Right kidney (tissue), 9 donors: ENCODE measurements around the gene TRPV4.
A peak's percentile ranks its signal among the peaks of the same experiment; 100 is the strongest.
"Not testable (repeated sequence)": the region's sequence is repeated elsewhere in the genome, so short reads cannot be mapped to it uniquely, and the experiment has no call there.

Source experiments
- DNase-seq: peaks from one replicate; pipeline ENCODE4 v3.0.0-alpha.2; 2016
- long read RNA-seq, 8 donors: transcript quantifications; one replicate each; lab custom pipeline, GENCODE V29; 2026

TRPV4 gene
- long read RNA-seq, donor 1, partial matches to known transcripts: 0 of 1 reads
- long read RNA-seq, donor 1, other reads (novel, unspliced or antisense): 0 of 1 reads
- long read RNA-seq, donor 2: 0 reads
- long read RNA-seq, donor 3, partial matches to known transcripts: 0 of 1 reads
- long read RNA-seq, donor 3, other reads (novel, unspliced or antisense): 0 of 1 reads
- long read RNA-seq, donor 4, partial matches to known transcripts: 0 of 2 reads
- long read RNA-seq, donor 4, other reads (novel, unspliced or antisense): 0 of 2 reads
- long read RNA-seq, donor 5, partial matches to known transcripts: 0 of 1 reads
- long read RNA-seq, donor 5, other reads (novel, unspliced or antisense): 0 of 1 reads
- long read RNA-seq, donor 6, partial matches to known transcripts: 0 of 1 reads
- long read RNA-seq, donor 6, other reads (novel, unspliced or antisense): 0 of 1 reads
- long read RNA-seq, donor 7, partial matches to known transcripts: 0 of 1 reads
- long read RNA-seq, donor 7, other reads (novel, unspliced or antisense): 0 of 1 reads
- long read RNA-seq, donor 8, partial matches to known transcripts: 0 of 4 reads
- long read RNA-seq, donor 8, other reads (novel, unspliced or antisense): 0 of 4 reads

GRCh38 chr12:109833307-109834189 is at the start of gene TRPV4:
TRPV4 (minus strand) TSS chr12:109833398; CDS start chr12:109814796, 18,602 bp downstream.
- DNase-seq: peak; percentile 76

DNA sequence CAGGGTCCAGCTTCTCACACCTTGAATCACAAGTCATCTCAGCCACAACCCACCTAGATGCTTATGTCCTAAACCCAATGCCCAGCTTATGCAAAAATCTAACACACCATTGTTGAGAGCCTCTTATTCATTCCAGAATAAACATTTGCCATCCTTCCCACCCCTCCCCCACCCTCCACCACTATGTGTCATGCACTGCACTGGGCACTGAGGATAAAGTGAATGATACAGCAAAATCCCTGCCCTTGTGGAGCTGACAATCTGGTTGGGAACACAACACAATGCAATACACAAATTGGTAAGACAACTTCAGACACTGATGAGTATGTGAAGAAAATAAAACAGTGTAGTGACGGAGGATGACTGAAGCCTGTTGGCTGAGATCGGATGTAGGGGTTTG is 48.6 kb upstream of the TRPV4 start:
- DNase-seq: no peak

DNA sequence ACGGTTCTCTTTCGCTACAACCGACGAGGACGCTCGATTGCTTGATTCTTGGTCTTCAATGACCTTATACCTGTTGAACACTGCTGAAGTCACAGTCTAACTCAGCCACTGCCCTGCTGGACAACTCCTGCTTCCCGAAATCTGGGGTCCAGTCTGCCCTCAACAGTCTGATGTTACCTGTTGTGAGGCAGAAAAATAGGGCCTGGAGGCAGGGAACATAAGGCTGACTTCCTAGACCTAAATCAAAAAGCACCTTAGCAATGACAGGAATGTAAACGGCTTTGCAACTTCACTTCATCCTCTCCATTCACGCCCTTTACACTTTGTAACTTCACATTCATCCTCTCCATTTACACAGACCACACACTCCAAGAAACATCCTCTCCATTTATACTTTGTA is 47.7 kb upstream of the TRPV4 start:
- no peak for DNase-seq

DNA sequence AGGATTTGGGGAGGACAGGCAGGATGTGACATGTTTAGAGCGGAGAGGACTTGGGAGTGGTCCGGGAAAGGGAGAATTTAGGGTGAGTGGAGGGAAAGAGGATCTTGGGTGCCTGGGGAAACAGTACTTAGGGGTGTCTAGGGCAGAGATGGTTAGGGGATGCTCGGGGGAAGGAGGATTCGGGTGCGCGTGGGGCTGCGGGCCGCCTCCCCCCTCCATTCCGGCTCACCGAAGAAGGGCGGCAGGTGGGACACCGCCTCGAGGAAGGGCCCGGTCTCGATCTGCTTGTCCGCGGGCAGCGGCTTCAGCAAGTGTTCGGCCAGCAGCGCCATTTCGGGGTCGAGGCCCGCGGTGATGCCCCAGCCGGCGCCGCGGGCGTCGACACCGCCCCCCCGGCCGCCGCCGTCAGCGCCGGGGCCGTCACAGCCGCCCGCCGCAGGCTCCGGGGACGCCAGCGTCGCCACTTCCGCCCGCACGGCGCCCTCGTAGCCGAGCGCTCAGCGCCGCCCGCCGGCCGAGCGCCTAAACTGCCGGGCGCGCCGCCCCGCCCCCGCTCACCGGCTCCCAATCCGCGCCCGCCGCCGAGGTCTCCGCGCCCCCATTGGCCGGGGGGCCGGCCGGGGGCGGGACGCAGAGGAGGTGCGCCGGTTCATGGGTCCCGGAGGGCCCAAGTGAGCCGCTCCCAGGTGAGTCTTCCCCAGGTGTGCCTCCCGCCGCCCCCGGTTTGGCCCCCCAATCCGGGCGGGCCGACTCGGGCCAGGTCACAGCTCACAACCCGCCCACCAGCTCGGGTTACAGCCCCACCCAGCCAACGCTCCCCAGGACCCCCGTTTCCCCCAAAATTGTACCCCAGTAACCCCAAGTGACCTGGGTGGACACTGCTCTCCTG is 47.1 kb upstream of the TRPV4 start, which contains the start of gene GLTP:
GLTP (minus strand) TSS at position 499 of the 889 bp plus-strand sequence; CDS start at position 332, 167 bp downstream.
- peak; percentile 78 for DNase-seq

DNA sequence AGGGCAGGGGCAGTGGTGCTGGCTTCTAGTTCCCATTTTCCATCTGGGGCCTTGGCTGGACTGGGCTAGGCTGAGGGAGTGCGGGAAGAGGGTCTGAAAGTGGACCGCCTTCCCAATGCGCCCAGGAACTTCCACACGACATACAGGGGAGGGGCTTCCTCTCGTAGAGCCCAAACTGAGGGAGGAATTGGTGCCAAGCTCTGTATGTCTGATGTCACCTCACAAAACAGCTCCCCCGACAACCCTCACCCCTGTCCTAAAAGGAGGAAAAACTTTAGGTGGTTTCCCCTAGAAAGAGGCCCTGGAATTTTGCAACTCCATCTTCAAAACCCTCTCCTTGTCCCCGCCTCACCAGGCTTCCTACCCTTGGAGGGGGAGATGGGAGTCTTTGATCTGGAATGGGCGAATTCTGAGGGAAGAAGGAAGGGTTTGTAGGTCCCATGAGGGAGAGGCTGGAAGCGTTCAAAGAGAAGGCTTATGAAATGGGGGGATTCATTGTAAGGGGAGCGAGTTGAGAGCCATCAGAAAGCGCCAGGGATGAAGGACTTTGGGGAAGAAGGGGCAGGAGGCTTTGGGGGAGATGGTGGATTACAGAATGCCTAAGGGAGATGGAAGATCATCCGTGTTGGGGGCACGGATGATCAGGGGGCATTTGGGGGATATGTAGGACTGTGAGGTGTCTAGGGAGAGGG is 46.3 kb upstream of the TRPV4 start:
- no peak for DNase-seq

GRCh38 chr12:109878749-109879148 is 45.6 kb upstream of the TRPV4 start:
- DNase-seq: no peak

DNA sequence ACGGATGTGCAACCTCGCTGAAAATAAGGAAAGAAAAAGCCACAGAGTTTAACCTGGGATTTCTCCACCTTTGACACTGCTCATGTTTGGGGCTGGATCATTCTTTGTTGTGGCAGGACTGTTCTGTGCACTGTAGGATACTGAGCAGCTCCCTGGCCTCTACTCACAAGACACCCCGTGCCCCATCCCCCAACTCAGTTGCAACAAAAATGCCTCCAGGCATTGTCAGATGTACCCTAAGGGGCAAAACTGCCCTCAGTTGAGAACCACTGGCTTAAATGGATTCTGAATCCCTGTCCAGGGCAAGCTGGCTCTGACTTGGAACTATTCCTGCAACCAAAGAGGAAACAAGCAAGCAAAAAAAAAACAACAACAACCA is 45.0 kb upstream of the TRPV4 start:
- no peak for DNase-seq

DNA sequence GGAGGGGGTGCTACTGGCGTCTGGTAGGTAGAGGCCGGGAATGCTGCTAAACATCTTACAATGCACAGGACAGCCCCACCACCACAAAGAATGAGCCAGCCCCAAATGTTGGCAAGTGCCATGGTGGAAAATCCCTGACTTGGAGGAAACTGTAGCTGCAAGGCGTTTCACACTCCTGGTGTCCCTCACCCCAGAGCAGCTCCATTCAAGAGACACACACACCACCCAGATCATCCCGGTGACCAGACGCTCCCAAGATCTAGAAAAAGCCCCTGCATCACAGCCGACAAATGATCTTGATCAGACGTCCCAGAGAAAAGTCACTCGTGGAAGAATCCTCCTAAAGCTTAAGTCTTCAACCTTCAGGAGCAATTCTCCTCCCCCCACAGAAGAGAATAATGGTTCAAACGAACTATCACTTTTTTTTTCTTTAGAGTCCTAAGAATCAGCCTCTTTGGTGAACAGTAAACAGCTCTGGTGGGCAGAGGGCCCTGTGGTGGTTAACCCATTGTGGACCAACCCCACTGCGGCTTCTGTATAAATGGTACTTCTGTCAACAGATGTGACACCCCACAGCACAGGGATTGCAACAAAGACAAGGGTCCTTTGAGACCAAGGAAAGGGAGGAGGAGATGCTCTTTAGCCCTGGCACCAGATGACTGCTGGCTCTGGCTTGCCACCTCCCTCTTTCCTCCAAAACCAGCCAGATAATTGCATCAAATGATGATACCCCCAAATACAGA is 44.5 kb upstream of the TRPV4 start:
- DNase-seq: no peak

DNA sequence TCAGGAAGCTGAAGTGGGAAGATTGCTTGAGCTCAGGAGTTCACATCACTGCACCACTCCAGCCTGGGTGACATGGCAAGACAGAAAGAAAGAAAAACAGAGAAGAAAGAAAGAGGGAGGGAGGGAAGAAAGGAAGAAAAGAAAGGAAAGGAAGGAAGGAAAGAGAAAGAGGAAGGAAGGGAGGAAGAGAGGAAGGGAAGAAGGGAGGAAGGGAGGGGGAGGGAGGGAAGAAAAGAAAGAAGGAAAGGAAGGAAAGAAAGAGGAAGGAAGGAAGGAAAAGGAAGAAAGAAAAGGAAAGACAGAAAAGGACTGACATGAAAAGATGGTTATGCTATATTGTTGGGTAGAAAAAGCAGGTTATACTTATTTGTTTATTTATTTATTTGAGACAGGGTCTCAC is 43.2 kb upstream of the TRPV4 start:
- no peak for DNase-seq

GRCh38 chr12:109875572-109876131 is 42.5 kb upstream of the TRPV4 start:
- DNase-seq: no peak

GRCh38 chr12:109873653-109874052 is 40.5 kb upstream of the TRPV4 start:
- DNase-seq: no peak

GRCh38 chr12:109871668-109872314 is 38.6 kb upstream of the TRPV4 start:
- DNase-seq: no peak

DNA sequence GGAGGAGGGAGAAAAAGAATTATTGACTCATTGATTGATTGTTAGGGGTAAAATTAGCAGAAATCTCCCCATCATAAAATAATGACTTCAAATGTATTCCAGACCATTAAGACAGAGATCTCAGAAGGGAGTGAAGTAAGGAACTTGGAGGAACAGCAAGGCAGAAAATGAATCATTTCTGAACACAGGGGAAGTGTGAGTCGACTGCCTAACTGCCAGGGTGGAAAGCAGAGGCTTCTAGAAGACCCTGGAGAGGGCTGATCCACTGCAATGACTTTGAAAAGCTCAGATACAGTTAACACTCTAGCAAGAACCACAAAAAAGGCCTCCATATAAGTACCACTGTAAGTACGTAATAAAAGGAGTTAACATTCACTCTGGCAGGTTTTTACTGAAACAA is 37.5 kb upstream of the TRPV4 start:
- no peak for DNase-seq

DNA sequence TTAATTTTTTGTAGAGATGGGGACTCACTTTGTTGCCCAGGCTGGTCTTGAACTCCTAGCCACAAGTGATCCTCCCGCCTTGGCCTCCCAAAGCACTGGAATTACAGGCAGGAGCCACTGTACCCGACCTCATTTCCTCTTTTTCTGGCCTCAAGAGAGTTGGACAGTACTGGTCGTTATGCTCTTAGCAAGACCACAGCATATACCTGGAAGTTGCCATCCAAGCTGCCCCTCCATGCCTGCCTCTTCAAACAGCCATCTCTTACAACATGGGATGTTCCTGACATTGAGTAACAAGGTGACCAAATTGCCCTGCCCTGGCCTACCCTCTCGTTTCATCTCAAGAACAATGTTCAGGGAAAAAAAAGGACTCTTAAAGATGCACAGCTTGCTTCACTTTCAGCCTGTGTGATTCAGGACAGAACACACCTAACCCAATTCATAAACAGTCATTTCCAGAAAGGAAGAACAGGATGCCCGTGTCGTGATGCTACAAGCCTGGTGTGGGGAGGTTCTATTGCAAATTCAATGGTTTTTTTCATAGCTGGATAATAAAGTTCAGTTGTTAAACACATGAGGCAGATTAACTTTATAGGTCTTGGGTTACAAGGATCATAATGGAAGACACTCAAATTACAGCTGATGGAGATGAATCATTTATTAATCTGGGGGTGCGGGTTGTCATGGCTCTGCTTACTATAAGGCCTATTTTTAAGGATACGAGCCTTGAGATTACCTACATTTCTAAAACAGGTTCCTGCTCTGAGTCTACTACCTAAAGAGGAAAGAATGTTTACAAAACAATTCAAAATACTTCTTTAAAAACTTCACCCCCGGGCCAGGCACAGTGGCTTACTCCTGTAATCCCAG is 35.2 kb upstream of the TRPV4 start:
- no peak for DNase-seq

- DNase-seq: no peak
Measured at GRCh38 chr12:109864916-109865315, 31.7 kb upstream of the TRPV4 start.

DNA sequence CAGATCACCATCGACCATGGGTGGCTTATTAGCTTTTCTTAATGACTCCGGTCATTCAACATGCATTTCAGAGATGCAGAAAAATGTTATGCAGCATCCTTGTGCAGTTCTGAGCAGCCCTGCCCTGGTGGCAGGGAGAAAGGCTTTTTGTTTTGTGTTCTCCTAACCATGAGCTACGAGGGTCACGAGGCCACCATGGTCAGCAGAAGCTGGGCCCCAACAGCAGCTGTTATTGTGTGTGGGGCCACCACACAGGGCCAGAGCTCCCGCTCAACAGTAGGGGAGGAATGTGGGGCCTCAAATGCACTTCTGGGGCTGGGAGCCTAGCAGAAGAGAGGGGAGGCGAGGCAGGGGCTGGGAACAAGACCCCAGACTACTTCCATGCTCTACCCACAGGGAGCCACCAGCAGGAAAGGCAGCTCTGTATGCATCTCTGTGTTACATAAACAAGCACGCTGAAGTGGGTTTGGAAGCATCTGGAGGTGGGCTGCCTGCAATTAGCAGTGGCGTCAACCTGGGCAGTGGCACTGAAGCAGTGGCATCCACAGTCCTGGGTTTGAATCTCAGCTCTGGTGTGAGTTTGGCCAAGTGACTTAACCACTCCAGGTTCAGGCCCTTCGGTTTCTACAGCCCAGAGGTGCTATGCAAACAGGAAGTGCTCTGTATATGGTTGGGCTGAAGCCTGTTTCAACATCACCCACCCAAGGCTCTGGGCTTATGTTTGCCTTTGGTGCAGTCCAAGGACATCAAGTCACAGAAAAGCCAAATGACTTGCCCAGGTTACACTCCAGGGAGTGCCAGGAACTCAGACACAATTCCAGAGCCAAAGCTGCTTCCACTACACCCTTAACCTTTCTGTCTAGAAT is 30.9 kb upstream of the TRPV4 start:
- no peak for DNase-seq

GRCh38 chr12:109862491-109862890 is 29.3 kb upstream of the TRPV4 start:
- DNase-seq: not testable (repeated sequence)
